Esophagus squamous epithelium (tissue), 5 donors: ENCODE measurements around the gene ATM. TPM values are rescaled to one million over a fixed set of nuclear protein-coding genes. Genes with fewer than 3 reads are reported as not detected.
A peak's percentile ranks its signal among the peaks of the same experiment; 100 is the strongest.
"Not testable (repeated sequence)": the region's sequence is repeated elsewhere in the genome, so short reads cannot be mapped to it uniquely, and the experiment has no call there.

Source experiments
- DNase-seq: peaks from one replicate; lab custom pipeline; 2025; lab: John Stamatoyannopoulos, UW
- H3K27ac ChIP-seq, 4 donors: fragments of 200-600 bp; sonication (generic); one replicate each; pipeline ENCODE4 v1.5.1; 2016 to 2019; ENCODE audit warnings: mild to moderate bottlenecking in 1 of 4
- H3K27me3 ChIP-seq, 4 donors: fragments of 200-600 bp; sonication (generic); 1 replicate in 3 of 4; 2 replicates in 1 of 4; pipeline versions ENCODE4 v1.5.1 to v1.6.0; 2017 to 2021; ENCODE audit warnings: antibody characterized with exemption in 1 of 4
- H3K36me3 ChIP-seq, 3 donors: fragments of 200-600 bp; sonication (generic); one replicate each; pipeline ENCODE4 v1.5.1; 2016 to 2019
- H3K4me1 ChIP-seq, 3 donors: fragments of 200-600 bp; sonication (generic); one replicate each; pipeline ENCODE4 v1.5.1; 2017 to 2019
- H3K4me3 ChIP-seq, 4 donors: fragments of 200-600 bp; sonication (generic); 1 replicate in 3 of 4; 2 replicates in 1 of 4; pipeline ENCODE4 v1.5.1; 2016 to 2019; ENCODE audit warnings: mild to moderate bottlenecking in 2 of 4, moderate library complexity in 1 of 4
- H3K9me3 ChIP-seq, 3 donors: fragments of 200-600 bp; sonication (generic); one replicate each; pipeline ENCODE4 v1.5.1; 2016 to 2019
- CTCF ChIP-seq, 6 experiments: fragments of 450-650 bp in 4 of 6; fragments of 200-600 bp in 2 of 6; sonication (generic) in 2 of 6; IDR thresholded peaks; one replicate each; pipeline ENCODE4 v1.5.1; 2016 to 2019; ENCODE audit warnings: antibody characterized with exemption in 6 of 6, mild to moderate bottlenecking in 4 of 6, moderate library complexity in 4 of 6
- POLR2A ChIP-seq, 4 donors: fragments of 450-650 bp; IDR thresholded peaks; one replicate each; pipeline ENCODE4 v1.6.1; 2017; ENCODE audit warnings: antibody characterized with exemption in 4 of 4, mild to moderate bottlenecking in 4 of 4, moderate library complexity in 3 of 4
- WGBS, 2 donors: methylation state at CpG; one replicate each; pipeline ENCODE4 v1.1.5; 2018; 5-methylcytosine and 5-hydroxymethylcytosine counted together
- intact Hi-C: fragments of 100-400 bp; cut with DNase I; formaldehyde crosslinking; loops from one replicate; pipeline ENCODE4 v1.15.0; 2022
- total RNA-seq, 4 donors: library from RNA; depleted of rRNA; stranded (reverse); fragments of >200 nt; gene quantifications; one replicate each; pipeline ENCODE4 v1.1.0, GENCODE V29; 2016
- donor health status: DM: yes; HTN: yes; CAD: no.

ATM gene
- total RNA-seq, 4 donors from 2014 or later: 13.9 to 52.6 (median 21.7) TPM

GRCh38 chr11:108286956-108287355, 64.1 kb downstream of the ATM start:
- Histone ChIP-seq H3K4me3 (no peak overlapping the region), H3K27me3 (no peaks in the 10 kb centered on the region), H3K4me1 (peaks cover 0 to 8% (median 0%) of the 10 kb centered on the region in 3 donors), H3K36me3 (peaks cover 0 to 96% (median 5%) of the 10 kb centered on the region in 3 donors), H3K9me3 (no peaks in the 10 kb centered on the region), H3K27ac (no peak overlapping the region)
- intact Hi-C loops: no loop called here
- DNase-seq: no peak
- TF ChIP-seq POLR2A (IDR thresholded peaks at IDR 0.05) (no peak), CTCF (IDR thresholded peaks at IDR 0.05) (no peak)
- WGBS, 2 donors: 95 to 100% methylated on average over 3 of the region's 3 CpGs

- H3K9me3 ChIP-seq: not testable (repeated sequence)
These were observed 66.2 kb downstream of the ATM start for GRCh38 chr11:108289066-108289465.

GRCh38 chr11:108289699-108290098, 66.8 kb downstream of the ATM start:
- intact Hi-C loops: no loop called here
- Histone ChIP-seq H3K27me3 (no peaks in the 10 kb centered on the region), H3K9me3 (no peaks in the 10 kb centered on the region), H3K27ac (peak overlapping the region in 1 of 4 donors; percentile 27), H3K4me3 (no peak overlapping the region), H3K4me1 (peaks cover 0 to 8% (median 0%) of the 10 kb centered on the region in 3 donors), H3K36me3 (peaks cover 0 to 87% (median 8%) of the 10 kb centered on the region in 3 donors)
- 74 to 78% methylated on average over 6 of the region's 6 CpGs for WGBS, 2 donors
- DNase-seq: no peak
- no peak for TF ChIP-seq POLR2A (IDR thresholded peaks at IDR 0.05)
- no peak for TF ChIP-seq CTCF (IDR thresholded peaks at IDR 0.05)

More at GRCh38 chr11:108289066-108289465, 66.2 kb downstream of the ATM start:
- H3K27me3 ChIP-seq, H3K4me3 ChIP-seq, H3K4me1 ChIP-seq, H3K27ac ChIP-seq, intact Hi-C loops, DNase-seq: not testable (repeated sequence)
- peaks cover 0 to 89% (median 5%) of the 10 kb centered on the region in 3 donors for H3K36me3 ChIP-seq

- Histone ChIP-seq H3K9me3 (no peaks in the 10 kb centered on the region), H3K4me1 (peaks cover 0 to 8% (median 0%) of the 10 kb centered on the region in 3 donors), H3K4me3 (no peak overlapping the region), H3K36me3 (peaks cover 0 to 87% (median 17%) of the 10 kb centered on the region in 3 donors), H3K27ac (no peak overlapping the region), H3K27me3 (no peaks in the 10 kb centered on the region)
- no peak for TF ChIP-seq POLR2A (IDR thresholded peaks at IDR 0.05)
- TF ChIP-seq CTCF (IDR thresholded peaks at IDR 0.05): no peak
- WGBS, 2 donors: 95 to 96% methylated on average over 3 of the region's 3 CpGs
- intact Hi-C loops: no loop called here
- DNase-seq: no peak
These were observed 70.4 kb downstream of the ATM start for GRCh38 chr11:108293229-108293628.

- H3K9me3 ChIP-seq: no peaks in the 10 kb centered on the region
- H3K4me1 ChIP-seq: no peaks in the 10 kb centered on the region
- TF ChIP-seq CTCF (IDR thresholded peaks at IDR 0.05) (no peak), POLR2A (IDR thresholded peaks at IDR 0.05) (no peak)
- no peaks in the 10 kb centered on the region for H3K27me3 ChIP-seq
- intact Hi-C loops: no loop called here
- 81 to 84% methylated on average over 1 of the region's 1 CpG for WGBS, 2 donors
- no peak overlapping the region for H3K27ac ChIP-seq
- no peak overlapping the region for H3K4me3 ChIP-seq
- H3K36me3 ChIP-seq: peaks cover 0 to 97% (median 4%) of the 10 kb centered on the region in 3 donors
- DNase-seq: no peak
These were observed 79.4 kb downstream of the ATM start for GRCh38 chr11:108302121-108302785.
